GM19240 (cell line): ENCODE data around the gene TEX54.
"Not testable (repeated sequence)": the region's sequence is repeated elsewhere in the genome, so short reads cannot be mapped to it uniquely, and the experiment has no call there.

Experiments
- DNase-seq: peaks from one replicate; pipeline ENCODE4 v3.0.0; 2011; ENCODE audit warnings: low spot score; ENCODE audit not compliant: insufficient read length

The TEX54 gene

DNA sequence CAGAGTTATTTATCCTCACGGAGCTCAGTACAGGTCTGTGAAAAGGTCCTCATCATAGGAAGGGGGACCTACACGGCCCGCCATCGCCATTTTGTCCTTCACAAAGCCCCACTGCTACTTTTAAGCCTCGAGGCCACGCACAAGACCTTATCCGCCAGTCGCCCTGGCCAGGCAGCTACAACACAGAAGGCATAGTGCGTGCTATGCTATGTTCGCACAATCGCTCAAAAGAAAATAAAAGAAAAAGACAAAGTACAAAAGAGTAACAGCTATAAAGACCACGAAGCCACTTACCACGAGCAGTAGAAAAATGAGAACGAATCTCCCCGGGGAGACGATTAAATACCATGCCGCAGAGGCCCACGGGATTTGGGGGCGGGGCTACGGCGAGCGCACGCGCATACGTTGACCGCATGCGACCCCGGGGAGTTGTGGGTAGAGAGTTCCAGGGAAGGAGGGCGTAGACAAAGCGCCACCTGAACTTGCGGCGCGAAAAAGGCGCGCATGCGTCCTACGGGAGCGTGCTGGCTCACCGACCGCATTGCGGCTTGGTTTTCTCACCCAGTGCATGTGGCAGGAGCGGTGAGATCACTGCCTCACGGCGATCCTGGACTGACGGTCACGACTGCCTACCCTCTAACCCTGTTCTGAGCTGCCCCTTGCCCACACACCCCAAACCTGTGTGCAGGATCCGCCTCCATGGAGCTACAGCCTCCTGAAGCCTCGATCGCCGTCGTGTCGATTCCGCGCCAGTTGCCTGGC is 23.1 kb upstream of the TEX54 start:
- DNase-seq, result peak; percentile 70

DNA sequence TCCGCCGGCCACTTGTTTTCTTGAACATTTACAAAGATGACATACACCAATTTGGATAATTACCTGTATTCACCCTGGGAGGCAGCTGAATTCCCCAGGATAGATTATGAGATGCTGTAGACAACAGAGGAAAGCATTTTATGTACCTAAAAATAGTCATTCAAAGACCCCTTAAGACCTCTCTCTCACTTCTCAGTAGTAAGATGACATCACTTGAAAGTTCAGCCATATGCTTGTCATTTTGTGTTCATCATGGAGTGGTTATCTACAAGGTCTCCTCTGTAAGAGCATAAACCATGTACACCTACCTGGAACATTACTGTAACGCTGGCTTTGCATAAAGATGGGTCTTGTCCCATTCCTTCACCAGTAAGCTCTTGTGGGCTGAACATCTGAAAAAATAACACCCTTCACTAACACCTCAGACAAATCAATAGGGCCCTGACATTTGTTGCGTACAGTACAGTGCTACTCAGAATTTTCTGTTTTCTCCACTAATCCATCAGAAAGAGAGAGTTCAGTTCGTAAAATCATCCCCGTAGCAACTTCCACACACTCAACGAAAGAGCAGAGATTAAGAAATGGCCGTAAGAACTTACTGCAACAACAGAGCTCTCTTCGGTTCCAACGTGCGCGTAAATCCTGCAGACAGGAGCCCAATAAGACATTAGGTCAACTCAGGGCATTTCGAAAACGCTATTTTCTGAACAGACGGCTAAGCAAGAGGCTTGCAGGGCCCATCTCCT is 22.4 kb upstream of the TEX54 start:
- no peak for DNase-seq

DNA sequence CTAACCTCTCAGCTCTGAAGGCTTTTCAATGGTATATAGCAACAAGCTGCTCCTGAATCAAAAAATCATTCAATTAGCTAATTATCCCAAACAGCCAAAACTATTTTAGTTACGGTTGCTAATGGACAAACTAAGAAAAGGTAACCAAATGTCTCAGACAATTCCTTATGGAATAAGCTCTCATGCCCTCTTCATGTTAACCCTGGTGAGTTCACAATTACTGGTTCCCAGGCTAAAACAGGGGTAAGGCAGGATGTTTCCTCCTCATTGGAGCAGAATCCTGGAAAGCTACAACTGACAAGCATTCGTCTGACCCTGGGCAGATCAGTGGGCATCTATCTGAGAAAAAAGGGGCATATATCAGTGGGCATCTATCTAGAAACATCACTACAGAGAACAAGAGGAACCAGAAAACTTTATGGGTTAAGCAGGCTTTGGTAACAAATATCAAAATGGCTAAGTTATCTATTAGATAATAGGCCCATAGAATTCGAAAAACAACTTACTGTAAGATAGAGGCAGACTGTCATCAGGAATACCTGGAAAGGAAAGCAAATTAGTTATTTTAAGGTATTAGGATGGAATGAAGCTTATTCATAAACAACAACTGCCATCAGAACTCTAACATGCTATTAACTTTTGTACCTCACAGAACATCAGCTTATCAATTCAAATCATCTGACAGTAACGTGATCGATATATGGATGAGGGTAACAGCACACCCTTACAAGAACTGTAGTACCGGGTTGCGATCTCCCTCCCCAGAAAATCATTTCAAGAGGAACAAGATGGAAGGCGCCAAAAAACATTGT is 21.6 kb upstream of the TEX54 start:
- DNase-seq, result no peak

DNA sequence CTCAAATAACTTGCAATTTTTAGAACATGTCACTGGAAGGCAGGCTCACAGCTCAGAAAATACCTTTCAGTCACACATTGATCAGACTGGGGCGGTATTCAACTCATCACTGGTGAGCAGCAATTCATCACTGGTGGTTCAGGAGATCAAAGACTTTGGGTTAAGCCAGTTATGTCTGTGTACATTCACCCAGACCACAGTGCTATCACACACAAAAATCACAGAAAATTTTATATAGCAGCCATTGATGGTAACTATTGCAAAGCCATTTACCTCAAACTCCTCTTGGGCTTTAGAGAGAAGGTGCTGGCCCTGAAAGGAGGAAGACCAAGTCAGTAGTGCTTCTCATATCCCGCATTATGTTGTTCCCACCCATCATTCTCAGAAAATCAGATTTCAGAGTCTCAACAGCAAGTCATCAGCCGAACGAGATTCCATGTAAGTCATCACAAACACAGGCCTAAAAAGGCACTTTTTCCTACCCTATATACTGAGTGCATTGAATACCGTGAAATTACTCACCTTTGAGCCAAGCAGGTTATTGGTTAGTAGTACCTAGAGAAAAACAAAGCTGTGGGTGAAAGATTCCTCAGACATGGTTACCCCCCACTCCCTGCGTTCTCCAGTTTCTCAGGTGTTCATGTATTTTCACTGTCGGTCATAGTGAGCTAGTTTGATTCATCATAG is 20.8 kb upstream of the TEX54 start:
- DNase-seq, result no peak

DNA sequence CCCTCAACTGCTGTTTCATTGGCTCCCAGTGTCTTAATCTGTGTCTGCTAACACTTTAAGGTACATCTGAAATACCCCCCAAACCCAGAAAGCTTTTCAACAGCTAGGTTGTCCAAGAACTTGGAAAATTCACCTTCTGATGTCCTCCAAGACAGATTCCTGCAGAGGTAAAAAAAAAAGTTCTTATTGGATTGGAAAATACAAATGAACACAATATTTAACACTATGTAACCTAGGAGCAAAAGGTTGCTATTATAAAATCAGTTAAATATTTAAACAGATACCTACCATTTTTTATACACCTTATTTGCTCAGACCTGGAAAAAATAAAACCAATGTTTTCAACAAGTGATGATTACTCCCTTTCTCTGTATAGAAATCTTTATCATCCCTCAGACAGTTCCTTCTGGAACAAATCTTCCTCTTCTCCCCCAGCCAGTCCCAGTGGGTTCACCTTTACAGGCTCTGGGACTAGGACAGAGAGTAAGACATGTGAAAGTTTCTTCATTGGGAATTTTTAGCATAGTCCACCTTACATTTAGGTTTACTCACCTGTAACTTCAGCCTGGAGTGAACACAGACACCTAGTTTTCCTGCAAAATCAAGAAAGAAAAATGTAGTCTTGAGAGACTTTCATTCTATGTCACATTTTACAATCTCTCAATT is 20.0 kb upstream of the TEX54 start:
- DNase-seq, result no peak

DNA sequence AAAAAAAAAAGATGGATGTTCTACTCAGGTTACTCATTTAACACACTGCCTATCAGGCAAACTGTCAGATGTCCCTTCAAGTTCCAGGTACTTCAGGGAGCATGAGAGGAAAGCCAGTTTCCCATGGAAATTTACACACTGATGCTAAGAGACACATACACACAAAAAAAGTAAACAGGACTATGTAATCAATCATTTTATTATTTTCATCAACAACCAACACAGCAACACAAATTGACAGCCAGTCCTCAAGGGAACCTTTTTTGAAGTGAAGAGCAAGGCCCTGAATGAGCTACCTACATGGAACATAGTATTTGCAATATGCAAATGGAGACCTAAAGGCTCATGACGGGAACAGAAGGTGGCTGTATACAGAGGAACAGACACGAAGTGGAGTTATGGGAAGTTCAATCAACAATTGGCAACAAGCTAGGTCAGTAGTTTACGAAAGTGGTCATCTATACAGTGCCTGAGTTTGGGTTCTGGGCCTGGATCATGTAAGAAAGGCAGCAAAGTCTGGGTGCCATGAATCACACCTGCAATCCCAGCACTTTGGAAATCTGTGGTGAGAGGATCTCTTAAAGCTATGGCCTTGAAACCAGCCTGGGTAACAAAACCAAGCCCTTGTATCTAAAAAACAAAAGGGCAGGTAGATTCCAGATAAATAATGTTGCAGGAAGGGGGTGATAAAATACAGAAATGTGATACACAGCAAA is 19.3 kb upstream of the TEX54 start:
- no peak for DNase-seq

DNA sequence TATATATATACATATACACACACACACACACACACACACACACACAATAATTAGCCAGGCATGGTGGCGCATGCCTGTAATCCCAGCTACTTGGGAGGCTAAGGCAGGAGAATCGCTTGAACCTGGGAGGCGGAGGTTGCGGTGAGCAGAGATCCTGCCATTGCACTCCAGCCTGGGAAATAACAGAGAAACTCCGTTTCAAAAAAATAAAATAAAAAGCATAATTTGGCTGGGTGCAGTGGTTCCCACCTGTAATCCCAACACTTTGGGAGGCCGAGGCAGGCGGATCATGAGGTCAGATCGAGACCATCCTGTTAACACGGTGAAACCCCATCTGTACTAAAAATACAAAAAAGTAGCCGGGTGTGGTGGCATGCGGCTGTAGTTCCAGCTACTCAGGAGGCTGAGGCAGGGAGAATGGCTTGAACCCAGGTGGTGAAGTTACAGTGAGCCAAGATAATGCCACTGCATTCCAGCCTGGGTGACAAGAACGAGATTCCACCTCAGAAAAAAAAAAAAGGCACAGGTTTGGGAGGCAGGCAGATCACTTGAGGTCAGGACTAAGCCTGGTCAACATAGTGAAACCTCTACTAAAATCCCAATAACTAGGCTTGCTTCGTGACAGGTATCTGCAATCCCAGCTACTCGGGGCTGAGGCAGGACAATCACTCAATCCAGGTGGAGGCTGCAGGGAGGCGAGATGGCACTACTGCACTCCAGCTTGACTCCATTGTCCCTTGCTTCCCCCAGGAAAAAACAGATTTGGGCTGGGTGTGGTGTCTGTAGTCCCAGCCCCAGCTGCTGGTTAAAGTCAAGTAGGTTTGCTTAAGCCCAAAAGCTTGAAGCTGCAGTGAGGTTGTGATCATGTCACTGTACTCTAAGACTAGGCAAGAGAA is 18.5 kb upstream of the TEX54 start:
- no peak for DNase-seq

DNA sequence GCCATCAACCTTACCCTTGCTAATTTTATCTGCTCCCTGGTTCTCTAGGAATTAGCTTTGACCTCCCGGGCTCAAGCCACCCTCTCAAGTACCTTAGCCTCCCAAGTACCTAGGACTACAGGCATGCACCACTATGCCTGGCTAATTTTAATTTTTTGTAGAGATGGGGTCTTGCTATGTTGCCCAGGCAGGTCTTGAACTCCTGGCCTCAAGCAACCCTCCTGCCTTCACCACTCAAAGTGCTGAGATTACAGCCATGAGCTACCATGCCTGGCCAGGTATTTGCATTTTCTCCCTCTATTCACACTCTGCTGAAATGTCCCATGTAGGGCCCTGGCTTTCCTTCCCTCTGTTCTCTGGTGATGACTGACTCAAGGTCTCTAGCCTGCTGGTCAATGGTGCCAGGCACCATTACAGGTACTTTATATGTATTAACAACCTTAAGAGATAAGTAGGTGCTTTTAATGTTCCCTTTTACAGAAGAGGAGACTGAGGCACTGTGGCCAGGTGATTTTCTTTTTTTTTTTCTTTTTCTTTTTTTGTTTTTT is 15.2 kb upstream of the TEX54 start:
- no peak for DNase-seq

DNA sequence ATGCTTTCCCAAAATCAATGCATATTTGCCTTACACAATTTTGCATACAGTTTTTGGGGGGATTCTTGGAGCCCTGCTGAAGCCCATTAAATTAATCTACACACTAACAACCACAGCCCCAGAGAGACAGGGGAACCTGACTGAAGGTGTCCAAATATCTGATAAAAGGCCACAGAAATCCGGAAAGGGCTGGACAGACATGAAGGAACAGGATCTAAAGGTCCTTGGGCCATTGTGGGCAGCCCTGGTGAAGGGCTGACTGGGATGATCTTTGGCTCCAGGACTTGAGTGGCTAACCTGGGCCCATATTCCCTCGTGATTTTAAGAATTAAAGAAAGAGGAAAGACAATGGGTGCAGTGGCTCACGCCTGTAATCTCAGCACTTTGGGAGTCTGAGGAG is 13.5 kb upstream of the TEX54 start:
- no peak for DNase-seq

DNA sequence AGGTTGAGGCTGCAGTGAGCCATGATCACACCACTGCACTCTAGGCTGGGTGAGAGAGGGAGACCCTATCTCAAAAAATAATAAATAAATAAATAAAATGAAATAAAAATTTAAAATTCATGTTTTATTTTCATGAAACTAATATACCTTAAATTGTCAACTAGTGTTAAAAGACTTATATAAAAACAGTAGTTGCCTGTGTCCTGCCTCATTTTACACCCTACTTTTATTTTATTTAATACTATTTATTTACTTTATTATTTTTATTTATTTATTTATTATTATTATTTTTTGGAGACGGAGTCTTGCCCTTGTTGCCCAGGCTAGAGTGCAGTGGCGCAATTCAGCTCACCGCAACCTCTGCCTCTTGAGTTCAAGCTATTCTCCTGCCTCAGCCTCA is 11.5 kb upstream of the TEX54 start:
- no peak for DNase-seq

DNA sequence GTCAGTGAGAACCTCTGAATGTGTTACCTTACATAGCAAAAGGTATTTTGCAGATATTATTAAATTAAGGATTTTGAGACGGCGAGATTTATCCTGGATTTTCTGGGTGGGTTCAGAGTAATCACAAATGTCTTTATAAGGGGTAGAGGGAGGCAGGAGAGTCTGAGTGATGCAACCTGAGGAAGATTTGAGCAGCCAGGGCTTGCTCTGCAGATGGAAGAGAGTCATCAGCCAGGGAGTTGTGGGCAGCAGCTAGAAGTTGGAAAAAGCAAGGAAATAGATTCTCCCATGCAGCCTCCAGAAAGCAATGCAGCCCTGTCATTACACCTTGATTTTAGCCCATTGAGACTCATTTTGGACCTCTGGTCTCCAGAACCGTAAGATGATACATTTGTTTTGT is 10.8 kb upstream of the TEX54 start:
- DNase-seq, result no peak

DNA sequence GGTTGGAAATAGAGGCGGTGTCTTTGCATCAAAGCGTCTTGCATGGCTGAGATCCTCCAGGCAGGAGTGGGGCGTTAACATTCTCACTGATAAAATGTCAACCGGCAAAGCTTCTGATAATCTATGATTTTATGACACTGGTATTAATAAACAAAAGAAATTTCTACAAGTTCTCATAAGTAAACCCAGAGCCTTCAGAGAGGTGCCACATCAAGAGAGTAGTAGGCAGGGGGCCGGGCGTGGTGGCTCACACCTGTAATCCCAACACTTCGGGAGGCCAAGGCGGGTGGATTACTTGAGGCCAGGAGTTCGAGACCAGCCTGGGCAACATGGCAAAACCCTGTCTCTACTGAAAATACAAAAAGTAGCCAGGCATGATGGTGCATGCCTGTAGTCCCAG is 10.2 kb upstream of the TEX54 start:
- DNase-seq, result not testable (repeated sequence)

DNA sequence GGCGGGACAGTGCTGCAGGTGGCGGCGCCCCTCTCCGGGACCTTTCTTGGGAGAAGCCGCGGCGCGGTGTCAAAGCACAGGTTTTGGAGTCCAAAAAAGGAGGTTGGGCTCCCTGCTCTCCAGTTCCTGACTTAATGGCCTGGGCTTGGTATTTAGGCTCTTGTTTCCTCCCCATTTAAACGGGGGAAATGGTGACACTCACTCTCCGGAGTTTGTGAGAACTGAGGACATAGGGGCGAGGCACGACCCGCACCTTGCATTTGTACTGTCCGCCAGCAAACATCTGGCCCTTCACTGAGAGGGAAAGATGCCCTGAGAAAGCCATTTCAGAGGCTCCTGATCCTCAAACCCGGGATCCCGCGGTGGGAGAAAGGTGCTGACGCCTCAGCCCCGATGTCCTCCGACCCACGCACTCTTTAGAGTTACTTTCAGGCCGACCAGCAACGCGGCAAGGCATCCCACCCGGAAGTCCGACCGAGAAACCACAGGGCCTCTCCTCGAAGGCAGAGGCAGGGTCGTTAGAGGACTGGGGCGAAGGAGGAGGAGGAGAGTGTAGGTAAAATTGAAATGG is 9.6 kb upstream of the TEX54 start:
- no peak for DNase-seq

DNA sequence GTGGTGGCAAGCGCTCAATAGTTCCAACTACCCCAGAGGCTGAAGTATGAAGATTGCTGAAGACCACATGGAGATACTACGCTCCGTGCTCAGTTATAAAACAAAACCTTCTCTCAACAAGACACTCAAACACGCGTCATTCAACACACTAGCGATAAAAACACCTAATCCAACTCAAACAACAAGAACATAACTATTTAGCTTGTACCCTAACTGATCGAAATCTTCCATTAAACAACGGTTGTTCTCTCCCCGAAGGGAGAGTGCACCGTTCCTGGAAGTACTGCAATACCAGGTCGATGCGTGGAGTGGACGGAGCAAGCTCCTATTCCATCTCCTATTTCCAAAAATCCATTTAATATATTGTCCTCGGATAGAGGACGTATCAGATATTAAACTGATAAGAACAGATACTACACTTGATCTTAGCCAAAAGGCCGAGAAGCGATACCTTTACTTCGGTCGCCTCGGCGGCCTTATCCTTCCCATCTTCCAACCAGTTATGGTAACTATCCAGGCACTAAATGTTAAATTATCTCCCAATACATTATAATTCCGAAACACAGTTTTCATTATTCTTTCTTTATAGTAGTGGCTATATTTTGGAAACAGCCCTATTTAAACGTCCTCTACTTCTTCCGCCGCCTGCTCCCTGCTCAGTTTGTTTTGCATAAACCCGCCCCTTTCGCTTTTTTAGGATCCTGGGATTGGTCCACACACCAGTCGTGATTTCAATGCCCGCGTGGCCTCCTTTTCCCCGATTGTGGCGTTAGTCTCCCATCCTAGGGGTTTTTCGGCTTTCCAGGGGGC is 8.9 kb upstream of the TEX54 start:
- DNase-seq, result peak; percentile 75

DNA sequence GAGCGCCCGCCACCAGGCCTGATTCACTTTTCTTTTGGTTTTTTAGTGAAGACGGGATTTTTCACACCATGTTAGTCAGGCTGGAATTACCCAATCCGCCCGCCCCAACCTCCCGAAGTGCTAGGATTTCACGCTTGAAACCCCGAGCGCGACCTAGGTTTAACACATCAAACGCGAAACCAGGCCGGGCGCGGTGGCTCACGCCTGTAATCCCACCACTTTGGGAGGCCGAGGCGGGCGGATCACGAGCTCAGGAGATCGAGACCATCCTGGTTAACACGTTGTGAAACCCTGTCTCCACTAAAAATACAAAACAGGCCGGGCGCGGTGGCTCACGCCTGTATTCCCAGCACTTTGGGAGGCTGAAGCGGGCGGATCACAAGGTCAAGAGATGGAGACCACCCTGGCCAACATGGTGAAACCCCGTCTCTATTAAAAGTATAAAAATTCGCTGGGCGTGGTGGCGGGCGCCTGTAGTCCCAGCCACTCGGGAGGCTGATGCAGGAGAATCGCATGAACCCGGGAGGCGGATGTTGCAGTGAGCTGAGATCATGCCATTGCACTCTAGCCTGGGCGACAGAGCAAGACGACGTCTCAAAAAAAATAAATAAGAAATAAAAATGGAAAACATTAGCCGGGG is 8.2 kb upstream of the TEX54 start:
- DNase-seq, result not testable (repeated sequence)

DNA sequence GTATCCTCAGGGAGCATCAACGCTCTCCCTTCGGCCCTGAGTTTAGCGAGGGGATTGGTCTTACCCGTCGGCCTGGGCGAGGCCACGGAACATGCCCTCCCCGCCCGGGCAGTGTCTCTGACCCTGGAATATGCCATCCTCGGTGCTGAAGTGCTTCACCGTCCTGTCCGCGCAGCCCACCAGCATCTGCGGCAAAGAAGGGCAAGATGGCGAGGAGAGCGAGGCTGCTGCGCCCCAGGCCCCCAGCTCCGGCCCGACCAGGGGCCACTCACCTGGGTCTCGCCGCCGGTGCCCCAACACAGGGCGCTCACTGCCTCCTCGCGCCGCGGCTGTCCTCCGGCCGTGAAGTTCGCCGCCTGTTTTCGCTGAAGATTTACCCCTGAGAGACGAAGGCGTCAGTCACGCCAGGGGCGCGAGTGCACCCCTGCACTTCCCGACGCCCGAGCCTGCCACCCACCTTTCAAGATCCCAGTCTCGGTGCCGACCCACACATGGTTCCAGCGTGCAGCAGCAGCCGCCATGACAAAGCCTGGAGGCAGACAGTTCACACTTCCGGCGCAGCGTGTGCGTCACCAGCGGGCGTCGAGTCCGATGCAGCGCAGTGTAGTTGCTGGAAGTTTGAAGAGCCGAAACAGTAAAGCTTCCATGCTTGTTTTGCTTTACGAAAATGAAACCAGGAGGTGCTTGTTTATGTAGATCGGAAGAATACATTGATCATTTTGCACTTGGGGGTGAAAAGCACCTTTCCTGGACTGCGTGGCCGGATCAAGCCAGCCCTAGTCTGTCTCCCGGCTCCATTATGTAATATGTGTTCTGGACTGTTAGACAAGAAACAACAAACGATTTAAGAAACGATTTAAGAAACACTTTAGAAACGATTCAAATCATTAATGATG is 6.7 kb upstream of the TEX54 start, which contains the start of gene WDR74:
Gene WDR74, minus strand, starts transcription at position 541 of the 896 bp plus-strand sequence. Its CDS starts 20 bp downstream, at position 521.
- peak; percentile 43 for DNase-seq
